CD1c-positive myeloid dendritic cell (primary cell): Measurements from ENCODE around the gene OR4D5.

ENCODE experiments used
- DNase-seq: peaks from one replicate; pipeline ENCODE4 v3.0.0-alpha.2; 2016; ENCODE audit errors: extremely low spot score

The OR4D5 gene

GRCh38 chr11:123939317-123939716, at the start of gene OR4D5:
Gene OR4D5 (plus strand): TSS chr11:123939617. CDS start chr11:123939617, 0 bp downstream.
- no peak for DNase-seq

GRCh38 chr11:123892031-123892430, 47.4 kb upstream of the OR4D5 start:
- no peak for DNase-seq

- no peak for DNase-seq
Measured at GRCh38 chr11:123899792-123900191, 39.6 kb upstream of the OR4D5 start.

- DNase-seq: no peak
Measured at GRCh38 chr11:123901867-123902266, 37.5 kb upstream of the OR4D5 start, which contains the start of gene OR8D4. Gene OR8D4 (plus strand): TSS chr11:123902167. CDS start chr11:123906432, 4,265 bp downstream.

- DNase-seq: no peak
Measured at GRCh38 chr11:123903932-123904331, 35.5 kb upstream of the OR4D5 start.

- DNase-seq: no peak
Measured at GRCh38 chr11:123904932-123905331, 34.5 kb upstream of the OR4D5 start.

- no peak for DNase-seq
Measured at GRCh38 chr11:123905826-123906225, 33.6 kb upstream of the OR4D5 start.

- DNase-seq: no peak
Measured at GRCh38 chr11:123920943-123921342, 18.5 kb upstream of the OR4D5 start.

GRCh38 chr11:123924027-123924426, 15.4 kb upstream of the OR4D5 start:
- DNase-seq: no peak

GRCh38 chr11:123942413-123942812, 3.0 kb downstream of the OR4D5 start:
- DNase-seq: no peak

- no peak for DNase-seq
Measured at GRCh38 chr11:123943738-123944137, 4.3 kb downstream of the OR4D5 start, which contains the start of gene OR6T1. Gene OR6T1 (minus strand): TSS chr11:123943838. CDS start chr11:123943838, 0 bp downstream.

GRCh38 chr11:123945132-123945531, 5.7 kb downstream of the OR4D5 start:
- no peak for DNase-seq

- DNase-seq: no peak
Measured at GRCh38 chr11:123956752-123957151, 17.3 kb downstream of the OR4D5 start.

- DNase-seq: no peak
Measured at GRCh38 chr11:123973816-123974215, 34.4 kb downstream of the OR4D5 start.

- DNase-seq: no peak
Measured at GRCh38 chr11:123976770-123977560, 37.5 kb downstream of the OR4D5 start.

- DNase-seq: no peak
Measured at GRCh38 chr11:123977731-123978347, 38.4 kb downstream of the OR4D5 start, which contains the start of gene OR10S1. Gene OR10S1 (minus strand): TSS chr11:123977781. CDS start chr11:123977664, 117 bp downstream.

GRCh38 chr11:123979311-123979710, 39.9 kb downstream of the OR4D5 start:
- no peak for DNase-seq
